ENCODE measurements around the gene DAND5. TPM values are rescaled to one million over a fixed set of nuclear protein-coding genes. Genes with fewer than 3 reads are reported as not detected.
"Not testable (repeated sequence)": the region's sequence is repeated elsewhere in the genome, so short reads cannot be mapped to it uniquely, and the experiment has no call there.

The DAND5 gene
- total and polyA plus RNA-seq, 9 of the 15 experiments (the other 6 are each of a cell fraction or from before 2014, with no cell fraction given) = 0.22 to 0.83 (median 0.60) TPM

GRCh38 chr19:12952050-12952449 lies 17.3 kb upstream of the DAND5 start:
- in situ Hi-C loops (cut with MboI); H3K4me2 ChIP-seq (ENCODE audit: insufficient read depth, low read length); ATAC-seq; H3K27me3 ChIP-seq (ENCODE audit: control insufficient read depth in 2 of 2, insufficient read depth in 2 of 2, low read length in 2 of 2); BruUV-seq (replicated peaks); H2AFZ ChIP-seq (ENCODE audit: low read depth, low read length); H3K9me3 ChIP-seq (replicated peaks; ENCODE audit: control insufficient read depth, insufficient read depth, low read depth, low read length); CTCF ChIA-PET (ENCODE audit: low intra/inter-chr PET ratio); intact Hi-C loops (cut with micrococcal nuclease); DNase-seq (ENCODE audit: extremely low read depth in 1 of 4, low spot score in 3 of 4); H3K9ac ChIP-seq (ENCODE audit: insufficient read depth in 1 of 2, low read depth in 2 of 2, low read length in 2 of 2); H3K9me1 ChIP-seq (ENCODE audit: control insufficient read depth, insufficient read depth, low read length); H4K20me1 ChIP-seq (replicated peaks; ENCODE audit: control insufficient read depth, insufficient read depth, low read length); H3K4me3 ChIP-seq; FAIRE-seq; H3K27ac ChIP-seq (ENCODE audit: extremely low read depth, low read depth, low read length): not testable (repeated sequence)
- TF ChIP-seq ZNF121 (CRISPR knock-in tag; conservative IDR thresholded peaks at IDR 0.05) = peak; percentile 52
- 89% methylated on average over 6 of the region's 6 CpGs for WGBS (ENCODE audit: insufficient coverage, low coverage, missing lambda C conversion rate)
- Histone ChIP-seq H3K79me2 (ENCODE audit: control insufficient read depth, insufficient read depth, low read length) (peaks cover 66% of the 10 kb centered on the region), H3K36me3 (ENCODE audit: control insufficient read depth, insufficient read depth, low read length) (peaks cover 84% of the 10 kb centered on the region), H3K4me1 (replicated peaks in 1 of 2; ENCODE audit: control insufficient read depth in 2 of 2, insufficient read depth in 2 of 2, low read length in 2 of 2) (peaks cover 8 to 54% of the 10 kb centered on the region in 2 experiments; a peak in 4 of 5 replicates)
- POLR2A ChIA-PET = interaction anchor here (0.6 to 1.7 kb wide), 5 partner anchors 13 to 401 kb away, joined by 3 to 7 read pairs (median 3); partner anchors contain the start of gene ZNF564

GRCh38 chr19:12952488-12953137 lies 16.8 kb upstream of the DAND5 start:
- no peak for ATAC-seq
- Histone ChIP-seq H3K4me1 (replicated peaks in 1 of 2; ENCODE audit: control insufficient read depth in 2 of 2, insufficient read depth in 2 of 2, low read length in 2 of 2) (peaks cover 2 to 55% of the 10 kb centered on the region in 2 experiments; a peak in 4 of 5 replicates), H3K9ac (ENCODE audit: insufficient read depth in 1 of 2, low read depth in 2 of 2, low read length in 2 of 2) (no peak overlapping the region), H3K27me3 (ENCODE audit: control insufficient read depth in 2 of 2, insufficient read depth in 2 of 2, low read length in 2 of 2) (no peaks in the 10 kb centered on the region), H3K4me2 (ENCODE audit: insufficient read depth, low read length) (no peak overlapping the region), H3K9me3 (replicated peaks; ENCODE audit: control insufficient read depth, insufficient read depth, low read depth, low read length) (no peaks in the 10 kb centered on the region), H4K20me1 (replicated peaks; ENCODE audit: control insufficient read depth, insufficient read depth, low read length) (no peaks in the 10 kb centered on the region; the same call in 1 of the 2 replicates), H3K79me2 (ENCODE audit: control insufficient read depth, insufficient read depth, low read length) (peaks cover 66% of the 10 kb centered on the region), H3K36me3 (ENCODE audit: control insufficient read depth, insufficient read depth, low read length) (peaks cover 78% of the 10 kb centered on the region), H3K9me1 (ENCODE audit: control insufficient read depth, insufficient read depth, low read length) (peaks cover 3% of the 10 kb centered on the region), H2AFZ (ENCODE audit: low read depth, low read length) (no peak overlapping the region), H3K4me3 (no peak overlapping the region), H3K27ac (ENCODE audit: extremely low read depth, low read depth, low read length) (peak overlapping the region; percentile 29; the same call in 1 of the 3 replicates)
- 68% methylated on average over 10 of the region's 12 CpGs for WGBS (ENCODE audit: insufficient coverage, low coverage, missing lambda C conversion rate)
- BruUV-seq (replicated peaks) = no TSS peak
- ChIA-PET POLR2A (interaction anchor here (0.6 to 1.7 kb wide), 7 partner anchors 11 to 230 kb away, joined by 3 to 7 read pairs (median 3); no protein-coding TSS in a partner anchor), CTCF (ENCODE audit: low intra/inter-chr PET ratio) (no interaction called here)
- in situ Hi-C loops (cut with MboI) (no loop called here), intact Hi-C loops (cut with micrococcal nuclease) (no loop called here)
- DNase-seq (ENCODE audit: extremely low read depth in 1 of 4, low spot score in 3 of 4) = peak in 1 of 4 experiments; percentile 13
- no peak for FAIRE-seq
- no peak for TF ChIP-seq POLR2AphosphoS2 (IDR thresholded peaks at IDR 0.05; ENCODE audit: low read length)
- TF ChIP-seq ZNF133 (CRISPR knock-in tag; IDR thresholded peaks at IDR 0.05) = no peak
- no peak for TF ChIP-seq FOXP4 (CRISPR knock-in tag; IDR thresholded peaks at IDR 0.05; ENCODE audit: borderline replicate concordance)
- TF ChIP-seq ZBTB33 (CRISPR knock-in tag; IDR thresholded peaks at IDR 0.05) = peak; percentile 70
- TF ChIP-seq VEZF1 (CRISPR knock-in tag; IDR thresholded peaks at IDR 0.05) = peak; percentile 17; the same call in 1 of the 2 replicates
- TF ChIP-seq RBFOX2 (IDR thresholded peaks at IDR 0.05; ENCODE audit: low read depth, low read length) = peak; percentile 14; the same call in 1 of the 2 replicates
- TF ChIP-seq RNF2 (IDR thresholded peaks at IDR 0.05) = no peak
- TF ChIP-seq SUPT5H (IDR thresholded peaks at IDR 0.05) = peak; percentile 4; the same call in 1 of the 2 replicates

All from K562 (cell line).